GM12891 (cell line): Measurements from ENCODE around the gene CD44.

Experiments
- POLR2A ChIP-seq: IDR thresholded peaks from 2 replicates; pipeline ENCODE4 v1.6.1; 2011; ENCODE audit warnings: low read depth, low read length, control low read depth
- POLR2AphosphoS5 ChIP-seq: IDR thresholded peaks from 2 replicates; pipeline ENCODE4 v1.6.1; 2011; ENCODE audit warnings: low read depth, low read length, control low read depth
- SPI1 ChIP-seq: IDR thresholded peaks from 2 replicates; pipeline ENCODE4 v1.6.1; 2011; ENCODE audit warnings: low read depth, low read length, control low read depth
- TAF1 ChIP-seq: IDR thresholded peaks from 2 replicates; pipeline ENCODE4 v1.6.1; 2011; ENCODE audit warnings: low read depth, low read length, control low read depth

DNA sequence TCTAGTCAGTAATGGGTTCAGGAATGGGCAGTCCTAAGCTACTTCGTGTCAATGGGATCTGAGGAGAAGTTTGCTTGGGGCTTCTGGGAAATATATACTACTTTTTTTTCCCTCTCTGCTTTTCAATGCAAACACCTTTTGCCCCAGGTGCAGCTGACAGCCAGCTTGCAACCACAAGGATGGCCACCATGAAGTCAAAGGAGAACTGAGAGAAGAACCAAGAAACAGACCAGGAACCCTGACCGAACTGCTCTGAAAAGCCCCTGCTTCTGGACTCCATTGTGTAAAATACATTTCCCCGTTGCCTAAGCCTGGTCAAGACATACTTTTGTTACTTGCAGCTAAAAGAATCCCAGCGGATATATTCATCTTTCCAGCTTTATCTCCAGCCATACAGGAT is 20.1 kb upstream of the CD44 start:
- TF ChIP-seq POLR2A (no peak), POLR2AphosphoS5 (no peak), SPI1 (peak; percentile 94), TAF1 (no peak)
